Left forelimb (tissue), 1 donor: ENCODE data around the gene ISLR2.
A peak's percentile ranks its signal among the peaks of the same experiment; 100 is the strongest.

ENCODE experiments used
- DNase-seq: peaks from one replicate; pipeline ENCODE4 v3.0.0-alpha.2; 2018; ENCODE audit warnings: low spot score

The ISLR2 gene

GRCh38 chr15:74178326-74179100 lies 48.1 kb downstream of the ISLR2 start:
- DNase-seq = no peak

DNA sequence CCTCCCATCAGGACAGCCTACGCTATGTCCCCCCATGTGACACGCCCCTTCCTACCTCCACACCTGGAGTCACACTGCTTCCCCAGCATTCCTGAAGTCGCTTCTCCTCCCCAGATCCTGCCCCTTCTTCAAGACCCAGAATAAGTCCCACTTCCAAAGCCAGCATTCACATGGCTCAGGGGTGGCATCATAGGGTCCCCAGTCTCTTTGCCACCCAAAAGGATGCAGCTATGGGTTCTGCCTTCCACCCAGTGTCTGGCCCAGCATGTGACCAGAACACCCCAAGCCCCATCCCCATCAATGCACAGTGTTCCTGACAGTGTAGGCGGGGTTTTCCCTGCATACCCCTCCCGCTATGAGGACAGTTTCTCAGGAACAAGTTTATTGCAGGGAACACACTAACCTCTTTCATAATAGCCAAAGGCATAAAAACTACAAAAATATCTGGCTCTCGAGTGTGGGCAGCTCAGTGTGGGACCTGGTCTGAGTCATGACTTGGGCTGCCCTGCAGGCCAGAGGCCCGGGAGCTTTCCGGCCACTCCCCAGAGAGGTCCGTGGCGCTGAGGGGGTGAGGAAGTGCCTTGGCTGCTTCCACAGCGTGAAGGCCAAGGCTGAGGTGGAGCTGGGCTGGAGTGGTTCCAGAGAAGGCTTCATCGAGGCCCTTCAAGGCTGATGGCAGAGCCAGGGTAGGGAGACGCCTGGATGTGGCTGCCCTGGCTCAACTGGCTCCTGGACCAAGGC lies 48.9 kb downstream of the ISLR2 start:
- DNase-seq = peak; percentile 76

GRCh38 chr15:74179983-74180880 lies 49.8 kb downstream of the ISLR2 start:
- DNase-seq = peak; percentile 77

DNA sequence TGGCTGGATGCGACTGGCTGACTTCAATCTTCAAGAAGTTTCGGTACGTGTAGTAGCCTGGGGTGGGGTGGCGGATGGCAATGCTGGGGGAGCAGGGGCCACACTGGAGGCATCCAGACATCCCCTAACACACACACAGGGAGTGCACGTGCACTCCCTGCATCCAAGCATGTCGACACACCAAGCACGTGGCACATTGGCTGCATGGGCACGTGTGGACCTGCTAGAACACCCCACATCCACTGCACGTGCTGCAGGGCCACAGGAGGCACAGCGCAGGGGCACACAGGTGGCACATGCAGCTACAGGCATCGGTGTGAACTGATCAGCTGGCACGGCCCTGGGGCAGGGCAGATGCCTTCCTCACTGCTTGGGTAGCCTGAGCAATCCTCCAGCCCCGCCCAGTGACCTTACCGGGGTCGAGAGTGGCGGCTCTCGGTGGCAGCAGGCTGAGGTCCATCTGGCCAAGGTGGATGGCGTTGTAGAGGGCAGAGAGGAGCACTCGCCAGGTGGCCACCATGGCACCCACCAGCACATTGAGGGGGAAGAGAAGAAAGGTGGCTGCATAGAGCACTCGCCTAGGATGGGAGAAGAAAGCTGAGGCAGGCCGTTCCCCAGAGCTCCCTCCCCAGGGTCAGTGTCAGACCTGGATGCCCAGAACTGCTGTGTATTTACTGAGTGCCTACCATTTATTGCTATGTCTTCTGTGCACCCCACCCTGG lies 50.7 kb downstream of the ISLR2 start:
- DNase-seq = no peak

DNA sequence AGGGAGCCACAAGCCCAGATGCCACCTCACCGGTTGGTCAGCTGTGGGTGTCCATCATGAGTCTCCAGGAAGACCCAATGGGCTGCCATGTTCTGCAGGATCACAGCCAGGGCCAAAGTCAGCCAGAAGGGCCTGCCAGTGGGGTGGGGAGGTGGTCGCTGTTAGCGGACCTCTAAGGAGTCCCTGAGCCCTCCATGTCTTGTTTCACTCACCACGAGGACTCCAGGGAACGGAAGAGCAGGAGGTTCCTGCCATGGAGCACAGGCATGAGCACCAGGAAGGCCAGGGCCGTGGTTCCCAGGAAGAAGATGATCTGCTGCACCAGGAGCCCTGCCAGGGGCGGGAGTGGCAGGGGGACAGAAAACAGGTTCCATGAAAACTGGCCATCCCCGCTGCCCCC lies 51.7 kb downstream of the ISLR2 start:
- no peak for DNase-seq

GRCh38 chr15:74184582-74185091 lies 54.3 kb downstream of the ISLR2 start:
- no peak for DNase-seq

- DNase-seq = no peak
Measured at GRCh38 chr15:74185710-74186348, 55.4 kb downstream of the ISLR2 start.
